HFF-Myc (cell line): ENCODE data around the gene GALNT12.

Source experiments
- DNase-seq: peaks from one replicate; pipeline ENCODE4 v3.0.0-alpha.2; 2011; ENCODE audit warnings: low read depth; ENCODE audit errors: extremely low read depth
- H3K4me3 ChIP-seq: replicated peaks from 2 replicates; pipeline ENCODE4 v1.5.1; 2011; ENCODE audit warnings: low read depth, mild to moderate bottlenecking, control low read depth, low read length
- TF ChIP-seq, protein P1 (sequence below): IDR thresholded peaks from 2 replicates; pipeline ENCODE4 v1.5.1; 2012; ENCODE audit warnings: mild to moderate bottlenecking, low read depth, low read length, control low read depth; ENCODE audit errors: missing control alignments

GALNT12 gene

DNA sequence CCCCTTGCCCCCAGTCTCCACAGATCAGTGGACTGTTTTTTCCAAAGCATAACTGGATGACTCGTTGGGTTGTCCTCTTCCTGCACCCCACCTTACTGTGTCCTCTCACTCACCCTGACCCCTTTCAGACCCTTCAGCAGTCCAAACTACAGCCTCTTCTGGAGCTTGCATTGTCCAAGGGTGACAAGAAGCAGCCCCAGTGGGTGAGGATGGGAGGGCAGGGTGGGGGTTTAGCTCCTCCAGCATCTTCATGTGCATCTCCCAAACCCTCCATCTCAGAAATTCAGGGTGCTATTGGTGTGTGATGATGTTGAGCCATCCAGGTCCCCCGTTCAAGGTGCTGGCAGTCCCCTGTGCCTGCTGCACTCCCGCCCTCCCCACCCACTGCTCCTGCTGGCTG, 73.9 kb downstream of the GALNT12 start:
- no peak overlapping the region for H3K4me3 ChIP-seq
- TF ChIP-seq, protein P1, sequence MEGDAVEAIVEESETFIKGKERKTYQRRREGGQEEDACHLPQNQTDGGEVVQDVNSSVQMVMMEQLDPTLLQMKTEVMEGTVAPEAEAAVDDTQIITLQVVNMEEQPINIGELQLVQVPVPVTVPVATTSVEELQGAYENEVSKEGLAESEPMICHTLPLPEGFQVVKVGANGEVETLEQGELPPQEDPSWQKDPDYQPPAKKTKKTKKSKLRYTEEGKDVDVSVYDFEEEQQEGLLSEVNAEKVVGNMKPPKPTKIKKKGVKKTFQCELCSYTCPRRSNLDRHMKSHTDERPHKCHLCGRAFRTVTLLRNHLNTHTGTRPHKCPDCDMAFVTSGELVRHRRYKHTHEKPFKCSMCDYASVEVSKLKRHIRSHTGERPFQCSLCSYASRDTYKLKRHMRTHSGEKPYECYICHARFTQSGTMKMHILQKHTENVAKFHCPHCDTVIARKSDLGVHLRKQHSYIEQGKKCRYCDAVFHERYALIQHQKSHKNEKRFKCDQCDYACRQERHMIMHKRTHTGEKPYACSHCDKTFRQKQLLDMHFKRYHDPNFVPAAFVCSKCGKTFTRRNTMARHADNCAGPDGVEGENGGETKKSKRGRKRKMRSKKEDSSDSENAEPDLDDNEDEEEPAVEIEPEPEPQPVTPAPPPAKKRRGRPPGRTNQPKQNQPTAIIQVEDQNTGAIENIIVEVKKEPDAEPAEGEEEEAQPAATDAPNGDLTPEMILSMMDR = no peak
- no peak for DNase-seq

DNA sequence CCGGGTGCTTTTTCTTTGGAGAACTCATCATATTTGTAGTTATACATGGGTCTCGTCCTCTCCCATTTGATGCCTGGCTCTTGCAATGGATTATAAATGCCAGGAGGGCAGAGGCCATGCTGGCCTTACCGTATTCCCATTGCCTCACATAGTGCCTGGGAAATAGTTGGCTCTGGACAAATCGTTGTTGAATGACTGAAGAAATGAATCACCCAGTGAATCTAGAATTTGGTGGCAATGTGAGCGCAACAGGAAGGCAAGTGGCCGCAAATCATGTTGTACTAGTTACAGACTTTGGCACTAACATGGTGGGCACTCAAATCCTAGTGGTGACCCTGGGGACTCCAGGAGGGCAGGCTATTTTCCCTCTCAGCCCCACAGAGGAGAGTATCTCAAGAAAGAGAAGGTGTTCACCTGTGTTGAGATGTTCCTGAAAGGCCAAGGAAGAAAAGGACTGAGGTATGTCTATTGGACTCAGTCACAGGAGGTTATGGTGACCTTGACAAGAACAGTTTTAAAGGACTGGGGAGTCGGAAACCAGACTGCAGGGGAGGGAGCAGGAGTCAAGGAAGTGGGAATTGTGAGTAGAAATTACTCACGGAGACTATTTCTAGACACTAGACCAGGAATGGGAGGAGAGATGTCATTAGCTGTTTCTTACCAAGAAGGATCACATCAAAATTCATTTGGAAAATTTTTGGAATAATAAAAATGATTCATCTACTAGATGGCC, 74.5 kb downstream of the GALNT12 start:
- H3K4me3 ChIP-seq = no peak overlapping the region
- DNase-seq = no peak
- TF ChIP-seq, protein P1 = peak; percentile 1

DNA sequence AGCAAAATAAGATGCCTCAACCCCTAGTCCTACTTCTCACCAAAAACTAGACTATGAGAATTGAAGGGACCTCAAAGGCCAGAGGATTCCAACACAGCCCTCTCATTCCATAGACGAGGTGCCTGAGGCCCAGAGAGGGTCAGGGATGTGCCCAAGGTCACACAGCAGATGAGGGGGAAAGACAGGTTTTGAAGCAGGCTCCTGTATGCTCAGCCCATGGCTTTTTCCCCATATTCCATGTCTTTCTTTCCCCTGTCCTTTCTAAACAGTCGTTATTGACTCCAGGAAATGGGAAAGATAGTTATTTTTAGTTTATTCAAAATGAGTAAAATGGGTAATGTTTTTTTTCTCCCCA, 75.1 kb downstream of the GALNT12 start:
- no peak for DNase-seq
- TF ChIP-seq, protein P1 = no peak
- no peak overlapping the region for H3K4me3 ChIP-seq

DNA sequence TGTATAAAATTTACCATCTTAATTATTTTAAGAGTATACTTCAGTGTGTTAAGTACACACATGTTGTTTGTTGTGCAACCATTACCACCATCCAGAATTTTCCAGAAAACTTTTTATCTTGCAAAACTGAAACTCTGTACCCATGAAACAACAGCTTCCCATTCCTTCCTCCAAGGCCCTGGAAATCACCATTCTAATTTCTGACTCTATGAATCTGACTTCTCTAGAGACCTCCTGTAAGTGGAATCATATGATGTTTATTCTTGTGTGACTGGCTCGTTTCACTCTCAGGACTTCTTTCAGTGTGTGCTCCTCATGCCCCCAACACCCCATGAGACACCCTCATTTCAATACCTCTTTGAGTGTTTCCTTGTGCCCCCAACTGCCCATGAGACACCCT, 75.8 kb downstream of the GALNT12 start:
- TF ChIP-seq, protein P1 = no peak
- no peak for DNase-seq

DNA sequence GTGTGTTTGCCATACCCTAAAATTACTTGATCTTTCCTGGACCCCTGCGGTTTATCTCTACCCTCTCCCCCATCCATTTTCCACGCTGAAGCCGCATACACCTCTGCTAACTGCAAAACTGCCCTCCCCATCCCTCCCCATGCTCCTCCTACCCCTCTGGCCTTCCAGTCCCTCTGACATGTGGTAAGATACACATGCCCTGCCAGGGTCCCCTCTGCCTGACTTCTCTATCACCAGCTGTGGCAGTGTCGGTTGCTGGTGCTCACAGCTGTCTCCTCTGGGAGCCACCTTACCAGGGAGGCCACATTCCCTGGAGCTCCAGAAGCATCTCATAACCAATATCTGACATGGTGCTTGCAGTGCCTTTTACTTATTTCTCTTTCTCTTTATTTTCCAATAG, 77.4 kb downstream of the GALNT12 start:
- no peak for DNase-seq
- TF ChIP-seq, protein P1 = no peak

More for the DNA sequence above, 75.8 kb downstream of the GALNT12 start:
- H3K4me3 ChIP-seq = no peak overlapping the region

DNA sequence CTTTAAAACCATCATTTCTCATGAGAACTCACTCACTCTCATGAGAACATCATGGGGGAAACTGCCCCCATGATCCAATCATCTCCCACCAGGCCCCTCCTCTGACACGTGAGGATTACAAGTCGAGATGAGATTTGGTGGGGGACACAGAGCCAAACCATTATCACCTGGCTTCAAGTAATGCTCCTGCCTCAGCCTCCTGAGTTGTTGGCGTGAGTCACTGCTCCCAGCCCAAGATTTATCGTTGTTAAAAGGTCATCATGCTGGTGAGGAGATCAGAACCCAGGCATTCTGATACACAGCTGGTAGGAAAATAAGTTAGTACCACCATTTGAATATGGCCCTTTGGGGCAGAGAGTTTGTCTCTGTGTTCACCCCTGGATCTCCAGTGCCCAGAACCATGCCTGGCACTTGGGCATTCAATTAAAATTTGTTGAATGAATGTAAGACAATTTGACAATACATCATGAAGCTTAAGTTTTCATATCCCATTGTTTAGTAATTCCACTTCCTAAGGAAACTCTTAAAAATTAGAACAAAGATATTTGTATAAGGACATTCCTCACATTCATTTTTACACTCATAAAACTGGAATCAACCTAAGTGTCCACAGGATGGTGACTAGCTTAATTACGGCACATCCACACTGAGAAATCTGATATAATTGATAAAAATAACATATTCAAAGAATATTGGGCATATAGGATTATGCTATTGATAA, 78.3 kb downstream of the GALNT12 start:
- TF ChIP-seq, protein P1 = no peak
- DNase-seq = no peak
- H3K4me3 ChIP-seq = no peak overlapping the region

More for the DNA sequence above, 77.4 kb downstream of the GALNT12 start:
- H3K4me3 ChIP-seq = no peak overlapping the region
